ENCODE measurements around the gene TRO.

DNA sequence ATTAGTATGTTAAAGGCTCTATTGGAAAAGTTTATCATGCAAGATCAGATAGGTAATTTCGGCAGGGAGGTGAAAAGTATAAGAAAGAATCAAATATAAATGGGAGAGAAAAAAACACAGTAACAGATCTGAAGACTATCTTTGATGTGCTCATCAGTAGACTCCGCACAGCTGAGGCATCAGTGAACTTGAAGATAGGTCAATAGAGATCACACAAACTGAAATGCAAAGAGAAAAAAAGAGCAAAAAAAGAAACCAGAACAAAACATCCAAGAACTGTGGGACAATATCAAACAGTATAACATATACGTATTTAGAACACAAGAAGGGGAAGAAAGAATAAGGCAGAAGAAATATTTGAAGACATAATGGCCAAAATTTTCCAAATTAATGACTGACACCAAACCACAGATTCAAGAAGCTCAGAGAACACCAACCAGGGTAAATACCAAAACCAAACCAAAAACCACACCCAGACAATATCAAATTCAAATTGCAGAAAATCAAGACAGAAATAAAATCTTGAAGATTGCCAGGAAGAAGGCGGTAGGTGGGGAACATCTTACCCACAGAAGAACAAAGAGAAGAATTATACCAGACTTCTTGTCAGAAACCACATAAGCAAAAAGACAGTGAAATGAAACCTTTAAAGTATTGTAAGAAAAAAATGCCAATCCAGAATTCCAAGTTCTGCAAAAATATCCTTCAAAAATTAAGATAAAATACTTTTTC is 44.3 kb downstream of the TRO start:
- TF ChIP-seq, protein P1, sequence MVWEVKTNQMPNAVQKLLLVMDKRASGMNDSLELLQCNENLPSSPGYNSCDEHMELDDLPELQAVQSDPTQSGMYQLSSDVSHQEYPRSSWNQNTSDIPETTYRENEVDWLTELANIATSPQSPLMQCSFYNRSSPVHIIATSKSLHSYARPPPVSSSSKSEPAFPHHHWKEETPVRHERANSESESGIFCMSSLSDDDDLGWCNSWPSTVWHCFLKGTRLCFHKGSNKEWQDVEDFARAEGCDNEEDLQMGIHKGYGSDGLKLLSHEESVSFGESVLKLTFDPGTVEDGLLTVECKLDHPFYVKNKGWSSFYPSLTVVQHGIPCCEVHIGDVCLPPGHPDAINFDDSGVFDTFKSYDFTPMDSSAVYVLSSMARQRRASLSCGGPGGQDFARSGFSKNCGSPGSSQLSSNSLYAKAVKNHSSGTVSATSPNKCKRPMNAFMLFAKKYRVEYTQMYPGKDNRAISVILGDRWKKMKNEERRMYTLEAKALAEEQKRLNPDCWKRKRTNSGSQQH (CRISPR knock-in tag; IDR thresholded peaks at IDR 0.05): no peak
- TF ChIP-seq U2AF1 (optimal IDR thresholded peaks at IDR 0.05; ENCODE audit: low read depth, low read length): no peak
- no peak for TF ChIP-seq POLR2AphosphoS5 (IDR thresholded peaks at IDR 0.05; ENCODE audit: control insufficient read depth, insufficient read depth, low read depth, low read length)
- TF ChIP-seq NCOR1 (IDR thresholded peaks at IDR 0.05): no peak
- no peak for TF ChIP-seq MTA1 (IDR thresholded peaks at IDR 0.05; ENCODE audit: borderline replicate concordance)
- no peak for TF ChIP-seq RNF2 (IDR thresholded peaks at IDR 0.05)
- no peak for TF ChIP-seq ZNF324 (CRISPR knock-in tag; IDR thresholded peaks at IDR 0.05)
- no peak for TF ChIP-seq CHD2 (IDR thresholded peaks at IDR 0.05; ENCODE audit: low read depth, low read length)

Measured in K562 (cell line).